K562 (cell line): Measurements from ENCODE around the gene FAM78A. TPM values are rescaled to one million over a fixed set of nuclear protein-coding genes. Genes with fewer than 3 reads are reported as not detected.
A peak's percentile ranks its signal among the peaks of the same experiment; 100 is the strongest.

Experiments
- ATAC-seq: fragments of 200-7000 bp; cut with Tn5 transposase; 3 replicates; pipeline ENCODE4 v1.9.1; 2020; ENCODE audit warnings: moderate library complexity
- BruUV-seq: library from RNA; stranded (reverse); fragments of 400-500 nt; replicated peaks from 2 replicates; lab custom pipeline; 2021; lab: Mats Ljungman, UMichigan
- CTCF ChIA-PET: fragments of 300-600 bp; formaldehyde crosslinking; extraction: SDS; loops from one replicate; lab custom pipeline; 2021; ENCODE audit warnings: low intra/inter-chr PET ratio; lab: Yijun Ruan, JAX
- POLR2A ChIA-PET: fragments of 300-600, 350-650 bp; sonication (Branson Sonifier 250); formaldehyde crosslinking; extraction: SDS; loops from one replicate; lab custom pipeline; 2021; ENCODE audit warnings: antibody characterized with exemption, inconsistent platforms; lab: Yijun Ruan, JAX
- DNase-seq, 4 experiments: peaks; one replicate each; pipeline versions ENCODE4 v3.0.0 to v3.0.0-alpha.2; 2011 to 2018; ENCODE audit warnings: low spot score in 3 of 4, mixed read lengths in 3 of 4; ENCODE audit errors: extremely low read depth in 1 of 4
- FAIRE-seq: peaks from 2 replicates; lab custom pipeline; 2011; peaks lifted over from hg19 to GRCh38; lab: Jason Lieb, UNC
- H2AFZ ChIP-seq: 2 replicates; pipeline ENCODE4 v1.6.0; 2011; ENCODE audit warnings: low read depth, low read length, control low read depth, inconsistent platforms
- H3K27ac ChIP-seq: fragments of 200-600 bp; 3 replicates; pipeline ENCODE4 v1.8.0; 2011; ENCODE audit warnings: low read depth, mild to moderate bottlenecking, control low read depth, inconsistent platforms, low read length, moderate library complexity, mixed read lengths; ENCODE audit errors: extremely low read depth
- H3K27me3 ChIP-seq, 2 experiments: fragments of 300-600 bp in 1 of 2; 2 replicates in 1 of 2; 3 replicates in 1 of 2; pipeline versions ENCODE4 v1.6.0 to v1.8.0; 2011; ENCODE audit warnings: inconsistent platforms in 2 of 2, low read length in 2 of 2, mild to moderate bottlenecking in 1 of 2, mixed read lengths in 1 of 2, moderate library complexity in 1 of 2; ENCODE audit not compliant: control insufficient read depth in 2 of 2, insufficient read depth in 2 of 2
- H3K36me3 ChIP-seq: fragments of 300-600 bp; 3 replicates; pipeline ENCODE4 v1.8.0; 2011; ENCODE audit warnings: mild to moderate bottlenecking, low read length, inconsistent platforms; ENCODE audit not compliant: control insufficient read depth, insufficient read depth
- H3K4me1 ChIP-seq, 2 experiments: fragments of 200-600 bp in 1 of 2; replicated peaks in 1 of 2; 2 replicates in 1 of 2; 3 replicates in 1 of 2; pipeline versions ENCODE4 v1.5.1 to v1.8.0; 2011; ENCODE audit warnings: inconsistent platforms in 2 of 2, low read length in 2 of 2, mild to moderate bottlenecking in 1 of 2, mixed read lengths in 1 of 2, moderate library complexity in 1 of 2; ENCODE audit not compliant: control insufficient read depth in 2 of 2, insufficient read depth in 2 of 2
- H3K4me2 ChIP-seq: 2 replicates; pipeline ENCODE4 v1.6.1; 2011; ENCODE audit warnings: low read length, control low read depth, inconsistent platforms, mixed read lengths; ENCODE audit not compliant: insufficient read depth
- H3K4me3 ChIP-seq: fragments of 200-600 bp; sonication (generic), shearing (Covaris generic); 2 replicates; pipeline ENCODE4 v1.5.1; 2016; ENCODE audit warnings: control low read depth, inconsistent platforms
- H3K79me2 ChIP-seq: fragments of 200-600 bp; 3 replicates; pipeline ENCODE4 v1.8.0; 2011; ENCODE audit warnings: low read length, inconsistent platforms; ENCODE audit not compliant: control insufficient read depth, insufficient read depth
- H3K9ac ChIP-seq, 2 experiments: 2 replicates each; pipeline versions ENCODE4 v1.6.0 to v1.6.1; 2011; ENCODE audit warnings: low read depth in 2 of 2, low read length in 2 of 2, control low read depth in 1 of 2, inconsistent platforms in 1 of 2, mild to moderate bottlenecking in 1 of 2, mixed read lengths in 1 of 2; ENCODE audit not compliant: insufficient read depth in 1 of 2
- H3K9me1 ChIP-seq: one replicate; pipeline ENCODE4 v1.6.0; 2011; ENCODE audit warnings: inconsistent platforms, mild to moderate bottlenecking, low read length, moderate library complexity; ENCODE audit not compliant: control insufficient read depth, insufficient read depth
- H3K9me3 ChIP-seq: replicated peaks from 2 replicates; pipeline ENCODE4 v1.5.1; 2011; ENCODE audit warnings: low read depth, low read length, inconsistent platforms; ENCODE audit not compliant: control insufficient read depth, insufficient read depth
- H4K20me1 ChIP-seq: replicated peaks from 2 replicates; pipeline ENCODE4 v1.6.1; 2011; ENCODE audit warnings: low read length, inconsistent platforms, mixed read lengths; ENCODE audit not compliant: control insufficient read depth, insufficient read depth
- ADNP ChIP-seq: fragments of 200-800 bp; sonication (Bioruptor generic); IDR thresholded peaks from 2 replicates; pipeline ENCODE4 v1.6.1; 2016; ENCODE audit warnings: missing genetic modification characterization, missing compliant biosample characterization
- BCOR ChIP-seq: fragments of 450-650 bp; IDR thresholded peaks from 2 replicates; pipeline ENCODE4 v1.6.1; 2016
- CEBPG ChIP-seq, 3 experiments: fragments of 200-800 bp in 1 of 3; sonication (Bioruptor generic) in 1 of 3; sonication (generic) in 1 of 3; formaldehyde crosslinking in 1 of 3; IDR thresholded peaks in 2 of 3; conservative IDR thresholded peaks in 1 of 3; 2 replicates each; pipeline versions ENCODE4 v1.6.1 to v1.8.0; 2016 to 2022; ENCODE audit warnings: missing compliant biosample characterization in 2 of 3, missing genetic modification characterization in 2 of 3, mild to moderate bottlenecking in 1 of 3, missing genetic modification reagents in 1 of 3
- KDM1A ChIP-seq, 2 experiments: fragments of 450-650 bp; IDR thresholded peaks; 2 replicates each; pipeline ENCODE4 v1.6.1; 2016; ENCODE audit warnings: mild to moderate bottlenecking in 2 of 2
- PHF20 ChIP-seq: fragments of 450-650 bp; IDR thresholded peaks from 2 replicates; pipeline ENCODE4 v1.6.1; 2018; ENCODE audit not compliant: partially characterized antibody
- SMARCA5 ChIP-seq: fragments of 450-650 bp; IDR thresholded peaks from 2 replicates; pipeline ENCODE4 v1.6.1; 2016
- ZNF408 ChIP-seq: fragments of 250-450 bp; sonication (Bioruptor Pico); IDR thresholded peaks from 2 replicates; pipeline ENCODE4 v1.4.0; 2020; ENCODE audit warnings: low read depth, mild to moderate bottlenecking, moderate library complexity
- WGBS: fragments of 100-300 bp; shearing (Covaris generic); methylation state at CpG from one replicate; pipeline ENCODE4 v1.1.6; 2016; ENCODE audit warnings: low coverage, mixed read lengths; ENCODE audit not compliant: insufficient coverage; ENCODE audit errors: missing lambda C conversion rate; 5-methylcytosine and 5-hydroxymethylcytosine counted together
- in situ Hi-C: fragments of 300-500 bp; cut with MboI; formaldehyde crosslinking; loops from 4 replicates; pipeline ENCODE4 v1.15.0; 2018; ENCODE audit warnings: inconsistent platforms, mixed read lengths
- intact Hi-C: fragments of 100-400 bp; cut with micrococcal nuclease; formaldehyde crosslinking; loops from 2 replicates; pipeline ENCODE4 v1.14.2; 2022
- polyA plus RNA-seq, 8 experiments: library from polyadenylated mRNA; depleted of rRNA in 4 of 8; stranded (reverse) in 5 of 8; unstranded in 3 of 8; fragments of >200 nt; fragmentation: Nextera tagmentation in 2 of 8; fragmentation: Illumina TruSeq in 1 of 8; extraction: Ambion mirVana in 2 of 8; extraction: Trizol in 1 of 8; gene quantifications; 2 replicates each; pipeline versions ENCODE4 v1.2.1 to v1.2.3, GENCODE V29; 2011 to 2014; ENCODE audit warnings: inconsistent platforms in 1 of 8, missing spikeins in 1 of 8
- total RNA-seq, 7 experiments: library from RNA; depleted of rRNA in 6 of 7; stranded (reverse); fragments of >200 nt in 6 of 7; fragmentation: Illumina TruSeq in 2 of 7; extraction: Trizol in 2 of 7; gene quantifications; 2 replicates each; pipeline versions ENCODE4 v1.2.1 to v1.2.3, GENCODE V29; 2011 to 2021; ENCODE audit warnings: low replicate concordance in 1 of 7
- TF ChIP-seq, protein P1 (sequence below): sonication (generic); formaldehyde crosslinking; IDR thresholded peaks from 2 replicates; pipeline ENCODE4 v1.9.0; 2022; ENCODE audit warnings: mild to moderate bottlenecking, missing genetic modification reagents

FAM78A gene
- total and polyA plus RNA-seq, 9 of the 15 experiments (the other 6 are each of a cell fraction or from before 2014, with no cell fraction given), result 0.56 to 103 (median 55.2) TPM

DNA sequence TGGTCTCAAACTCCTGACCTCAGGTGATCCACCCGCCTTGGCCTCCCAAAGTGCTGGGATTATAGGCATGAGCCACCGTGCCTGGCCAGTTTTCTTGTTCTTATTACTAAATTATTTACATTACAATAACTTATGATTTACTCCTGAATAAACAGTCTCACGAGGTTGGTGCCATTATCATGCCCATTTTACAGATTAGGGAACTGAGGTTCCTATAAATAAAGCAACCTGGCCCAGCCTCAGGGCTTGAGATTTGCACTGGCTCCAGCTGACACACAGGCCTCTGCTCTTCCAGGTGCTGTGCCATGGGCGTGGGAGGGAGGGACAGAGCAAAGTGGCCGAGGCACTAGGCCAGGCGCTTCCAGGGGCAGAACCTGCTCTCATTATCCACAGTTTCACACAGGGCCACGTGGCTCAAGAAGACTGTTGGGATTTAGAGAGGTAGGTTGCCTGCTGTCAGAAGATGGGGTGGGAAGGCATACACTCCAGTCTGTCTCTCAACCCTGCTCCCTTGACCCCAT, 15.5 kb upstream of the FAM78A start:
- POLR2A ChIA-PET, result interaction anchor here (0.5 to 1.3 kb wide), 3 partner anchors 13 to 1040 kb away, joined by 3 read pairs; no protein-coding TSS in a partner anchor
- in situ Hi-C loops, result no loop called here
- Histone ChIP-seq H3K4me2 (no peak overlapping the region), H3K9ac (no peak overlapping the region; a peak in 1 of 4 replicates), H3K27me3 (no peaks in the 10 kb centered on the region), H3K27ac (no peak overlapping the region), H3K4me3 (no peak overlapping the region), H2AFZ (no peak overlapping the region), H3K4me1 (peaks cover under 1 to 45% of the 10 kb centered on the region in 2 experiments; a peak in 4 of 5 replicates), H3K9me3 (no peaks in the 10 kb centered on the region), H4K20me1 (no peaks in the 10 kb centered on the region), H3K9me1 (no peaks in the 10 kb centered on the region), H3K36me3 (no peaks in the 10 kb centered on the region), H3K79me2 (no peaks in the 10 kb centered on the region)
- ATAC-seq (no peak), DNase-seq (no peak), FAIRE-seq (no peak)
- BruUV-seq, result no TSS peak
- TF ChIP-seq SMARCA5 (0 out of 2 replicates have a peak, but pooled peaks have one; percentile 40), CEBPG (CRISPR knock-in tag; IDR thresholded peaks at IDR 0.05) (no peak), CEBPG (tag; conservative IDR thresholded peaks at IDR 0.05 in 1 of 2, IDR thresholded peaks at IDR 0.05 in 1 of 2) (no peak), BCOR (peak; percentile 91), ZNF408 (CRISPR knock-in tag) (no peak), KDM1A (IDR thresholded peaks at IDR 0.05) (peak; percentile 65 to 68), PHF20 (no peak), ADNP (tag) (peak; percentile 37; the same call in 1 of the 2 replicates)
- TF ChIP-seq, protein P1, sequence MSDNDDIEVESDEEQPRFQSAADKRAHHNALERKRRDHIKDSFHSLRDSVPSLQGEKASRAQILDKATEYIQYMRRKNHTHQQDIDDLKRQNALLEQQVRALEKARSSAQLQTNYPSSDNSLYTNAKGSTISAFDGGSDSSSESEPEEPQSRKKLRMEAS, result 0 out of 2 replicates have a peak, but pooled peaks have one; percentile 20
- CTCF ChIA-PET, result no interaction called here
- intact Hi-C loops, result no loop called here
- WGBS, result 57% methylated on average over 7 of the region's 7 CpGs
